Smooth muscle cell (in vitro differentiated cells): Measurements from ENCODE around the gene CYP2R1. TPM values are rescaled to one million over a fixed set of nuclear protein-coding genes. Genes with fewer than 3 reads are reported as not detected.

Source experiments
- DNase-seq: peaks from one replicate; lab custom pipeline; 2025; ENCODE audit not compliant: unreplicated experiment; lab: John Stamatoyannopoulos, UW
- H2AFZ ChIP-seq: fragments of 200-600 bp; sonication (generic); 2 replicates; pipeline ENCODE4 v1.6.0; 2016; ENCODE audit warnings: antibody characterized with exemption, low read depth, mild to moderate bottlenecking
- H3F3A ChIP-seq: fragments of 200-600 bp; sonication (generic); 2 replicates; pipeline ENCODE4 v1.6.0; 2017; ENCODE audit warnings: antibody characterized with exemption, low read depth
- H3K27ac ChIP-seq: fragments of 200-600 bp; sonication (generic); 2 replicates; pipeline ENCODE4 v1.5.1; 2016; ENCODE audit warnings: low read depth, mild to moderate bottlenecking
- H3K27me3 ChIP-seq: fragments of 200-600 bp; sonication (generic); 2 replicates; pipeline ENCODE4 v1.6.1; 2016; ENCODE audit warnings: low read depth, mild to moderate bottlenecking
- H3K36me3 ChIP-seq: fragments of 200-600 bp; sonication (generic); 2 replicates; pipeline ENCODE4 v1.5.1; 2016; ENCODE audit warnings: low read depth
- H3K4me1 ChIP-seq: fragments of 200-600 bp; sonication (generic); 2 replicates; pipeline ENCODE4 v1.5.1; 2016; ENCODE audit warnings: low read depth
- H3K4me2 ChIP-seq: fragments of 200-600 bp; sonication (generic); 2 replicates; pipeline ENCODE4 v1.6.0; 2016; ENCODE audit warnings: mild to moderate bottlenecking
- H3K4me3 ChIP-seq: fragments of 200-600 bp; sonication (generic); 2 replicates; pipeline ENCODE4 v1.5.1; 2016; ENCODE audit warnings: mild to moderate bottlenecking
- H3K79me2 ChIP-seq: fragments of 200-600 bp; sonication (generic); 2 replicates; pipeline ENCODE4 v1.6.0; 2016; ENCODE audit warnings: low read depth, mild to moderate bottlenecking
- H3K9ac ChIP-seq: fragments of 200-600 bp; sonication (generic); 2 replicates; pipeline ENCODE4 v1.6.0; 2016; ENCODE audit warnings: low read depth
- H3K9me3 ChIP-seq: fragments of 200-600 bp; sonication (generic); replicated peaks from 2 replicates; pipeline ENCODE4 v1.5.1; 2016; ENCODE audit warnings: low read depth
- H4K20me1 ChIP-seq: fragments of 200-600 bp; sonication (generic); 2 replicates; pipeline ENCODE4 v1.6.0; 2016; ENCODE audit warnings: low read depth
- polyA plus RNA-seq: library from polyadenylated mRNA; unstranded; fragments of >200 nt; fragmentation: Nextera tagmentation; extraction: Ambion mirVana; gene quantifications from 2 replicates; pipeline ENCODE4 v1.2.1, GENCODE V29; 2016
- small RNA-seq: library from RNA; depleted of rRNA; stranded (forward); fragments of <200 nt; gene quantifications from one replicate; pipeline ENCODE3, GENCODE V24; 2014
- total RNA-seq: library from RNA; depleted of rRNA; stranded (reverse); fragments of >200 nt; gene quantifications from 2 replicates; pipeline ENCODE4 v1.2.3, GENCODE V29; 2014
- TF ChIP-seq, protein P1 (sequence below): fragments of 200-600 bp; sonication (generic); IDR thresholded peaks from 2 replicates; pipeline ENCODE4 v1.5.1; 2017; ENCODE audit warnings: borderline replicate concordance, mild to moderate bottlenecking, antibody characterized with exemption; ENCODE audit not compliant: insufficient read depth, poor library complexity, severe bottlenecking

The CYP2R1 gene
- total and polyA plus RNA-seq, 2 experiments from 2014 or later = 13.5 to 22.1 TPM

DNA sequence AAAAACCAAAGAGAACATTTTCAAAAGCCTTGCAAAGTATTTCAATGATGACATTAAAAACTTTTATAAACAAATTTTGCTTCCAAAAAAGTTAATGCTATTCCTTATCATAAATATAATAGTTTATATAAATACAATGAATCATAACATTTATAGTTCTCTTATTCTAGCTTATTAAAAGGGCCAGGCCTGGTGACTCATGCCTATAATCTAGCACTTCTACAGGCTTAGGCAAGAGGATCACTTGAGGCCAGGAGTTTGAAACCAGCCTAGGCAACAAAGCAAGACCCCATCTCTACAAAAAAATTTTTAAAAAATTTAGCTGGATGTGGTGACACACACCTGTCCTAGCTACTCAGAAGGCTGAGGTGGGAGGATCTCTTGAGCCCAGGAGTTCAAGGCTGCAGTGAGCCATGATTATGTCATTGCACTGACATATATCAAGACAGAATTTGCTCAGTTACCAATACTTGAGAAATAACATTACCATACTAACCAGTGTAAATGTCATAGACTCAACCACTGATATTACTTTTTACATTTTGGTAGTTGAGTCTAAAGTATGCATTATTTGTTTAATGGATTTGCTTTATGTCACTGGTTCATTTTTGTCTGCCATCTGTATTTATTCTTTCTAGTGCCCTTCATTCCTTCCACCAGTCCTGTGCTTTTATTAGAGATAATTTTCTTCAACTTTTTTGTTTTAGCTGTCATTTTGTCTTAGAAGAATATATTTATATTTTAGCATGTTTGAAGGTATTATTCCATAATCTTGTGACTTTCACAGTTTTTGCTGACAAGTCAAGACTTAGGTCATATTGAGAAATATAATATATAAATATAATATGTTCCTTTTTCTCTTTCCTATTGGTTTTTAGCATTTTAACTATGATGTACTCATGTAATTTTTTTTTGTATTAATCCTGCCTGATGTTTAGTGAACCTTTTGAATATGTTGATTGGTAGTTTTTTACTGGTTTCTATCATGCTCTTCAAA, 56.2 kb downstream of the CYP2R1 start:
- no peak overlapping the region for H3K27ac ChIP-seq
- H3K4me1 ChIP-seq = no peaks in the 10 kb centered on the region
- H3F3A ChIP-seq = no peaks in the 10 kb centered on the region
- TF ChIP-seq, protein P1, sequence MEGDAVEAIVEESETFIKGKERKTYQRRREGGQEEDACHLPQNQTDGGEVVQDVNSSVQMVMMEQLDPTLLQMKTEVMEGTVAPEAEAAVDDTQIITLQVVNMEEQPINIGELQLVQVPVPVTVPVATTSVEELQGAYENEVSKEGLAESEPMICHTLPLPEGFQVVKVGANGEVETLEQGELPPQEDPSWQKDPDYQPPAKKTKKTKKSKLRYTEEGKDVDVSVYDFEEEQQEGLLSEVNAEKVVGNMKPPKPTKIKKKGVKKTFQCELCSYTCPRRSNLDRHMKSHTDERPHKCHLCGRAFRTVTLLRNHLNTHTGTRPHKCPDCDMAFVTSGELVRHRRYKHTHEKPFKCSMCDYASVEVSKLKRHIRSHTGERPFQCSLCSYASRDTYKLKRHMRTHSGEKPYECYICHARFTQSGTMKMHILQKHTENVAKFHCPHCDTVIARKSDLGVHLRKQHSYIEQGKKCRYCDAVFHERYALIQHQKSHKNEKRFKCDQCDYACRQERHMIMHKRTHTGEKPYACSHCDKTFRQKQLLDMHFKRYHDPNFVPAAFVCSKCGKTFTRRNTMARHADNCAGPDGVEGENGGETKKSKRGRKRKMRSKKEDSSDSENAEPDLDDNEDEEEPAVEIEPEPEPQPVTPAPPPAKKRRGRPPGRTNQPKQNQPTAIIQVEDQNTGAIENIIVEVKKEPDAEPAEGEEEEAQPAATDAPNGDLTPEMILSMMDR = no peak
- H3K36me3 ChIP-seq = no peaks in the 10 kb centered on the region
- no peaks in the 10 kb centered on the region for H3K9me3 ChIP-seq
- H3K4me3 ChIP-seq = no peak overlapping the region
- H2AFZ ChIP-seq = no peak overlapping the region
- no peak overlapping the region for H3K9ac ChIP-seq
- no peaks in the 10 kb centered on the region for H3K79me2 ChIP-seq
- H4K20me1 ChIP-seq = no peaks in the 10 kb centered on the region
- DNase-seq = no peak
- no peak overlapping the region for H3K4me2 ChIP-seq
- no peaks in the 10 kb centered on the region for H3K27me3 ChIP-seq

Small RNA genes lying within 50 kb of the gene (small RNA-seq; reads per million reads assigned to genes)
- not detected for gene CALCP

Other genes starting within 250 kb of the CYP2R1 start
- 1.8 and 8.4 TPM in 2 replicates for gene PDE3B, start 248.4 kb downstream of the CYP2R1 start, total RNA-seq
- 1.7 TPM in 2 replicates for gene PDE3B, start 248.4 kb downstream of the CYP2R1 start, polyA plus RNA-seq
- not detected in 2 replicates for gene CALCA, start 80.1 kb upstream of the CYP2R1 start, total RNA-seq
- not detected in 2 replicates for gene CALCA, start 80.1 kb upstream of the CYP2R1 start, polyA plus RNA-seq
- not detected in 2 replicates for gene CALCB, start 181.4 kb upstream of the CYP2R1 start, total RNA-seq
- gene CALCB, start 181.4 kb upstream of the CYP2R1 start, polyA plus RNA-seq = 0.97 TPM in 1 of 2 replicates, not detected in the other
- gene INSC, start 222.7 kb upstream of the CYP2R1 start, total RNA-seq = not detected in 2 replicates
- not detected in 2 replicates for gene INSC, start 222.7 kb upstream of the CYP2R1 start, polyA plus RNA-seq